Skeletal muscle tissue (tissue), 5 donors: Measurements from ENCODE around the gene ERVH48-1. TPM values are rescaled to one million over a fixed set of nuclear protein-coding genes. Genes with fewer than 3 reads are reported as not detected.
"Not testable (repeated sequence)": the region's sequence is repeated elsewhere in the genome, so short reads cannot be mapped to it uniquely, and the experiment has no call there.

Experiments used
- H3K27ac ChIP-seq: one replicate; pipeline ENCODE4 v1.7.0; 2013; ENCODE audit warnings: mild to moderate bottlenecking, low read depth, low read length, inconsistent platforms
- H3K27me3 ChIP-seq, 3 donors: one replicate each; pipeline ENCODE4 v1.7.0; 2013; ENCODE audit warnings: low read length in 3 of 3; ENCODE audit not compliant: control insufficient read depth in 3 of 3, insufficient read depth in 3 of 3
- H3K36me3 ChIP-seq, 3 donors: one replicate each; pipeline ENCODE4 v1.7.0; 2013; ENCODE audit warnings: low read length in 3 of 3; ENCODE audit not compliant: control insufficient read depth in 3 of 3, insufficient read depth in 3 of 3
- H3K4me1 ChIP-seq, 3 donors: one replicate each; pipeline ENCODE4 v1.7.0; 2013; ENCODE audit warnings: low read length in 3 of 3, mild to moderate bottlenecking in 3 of 3; ENCODE audit not compliant: control insufficient read depth in 3 of 3, insufficient read depth in 3 of 3
- H3K4me3 ChIP-seq, 3 donors: one replicate each; pipeline ENCODE4 v1.7.0; 2013; ENCODE audit warnings: low read length in 3 of 3
- H3K9ac ChIP-seq, 3 donors: one replicate each; pipeline ENCODE4 v1.7.0; 2013; ENCODE audit warnings: low read length in 3 of 3, mild to moderate bottlenecking in 3 of 3, moderate library complexity in 2 of 3, low read depth in 1 of 3
- H3K9me3 ChIP-seq, 3 donors: one replicate each; pipeline ENCODE4 v1.7.0; 2013; ENCODE audit warnings: low read length in 3 of 3; ENCODE audit not compliant: control insufficient read depth in 3 of 3
- small RNA-seq: library from RNA; depleted of rRNA; stranded (forward); fragments of <200 nt; gene quantifications from one replicate; pipeline ENCODE3, GENCODE V24; 2014
- total RNA-seq: library from RNA; depleted of rRNA; stranded (reverse); fragments of >200 nt; gene quantifications from one replicate; pipeline ENCODE4 v1.2.3, GENCODE V29; 2014
- donor health status: Osteomylitis.

ERVH48-1 gene
- total RNA-seq, 1 donor from 2014 or later: not detected

DNA sequence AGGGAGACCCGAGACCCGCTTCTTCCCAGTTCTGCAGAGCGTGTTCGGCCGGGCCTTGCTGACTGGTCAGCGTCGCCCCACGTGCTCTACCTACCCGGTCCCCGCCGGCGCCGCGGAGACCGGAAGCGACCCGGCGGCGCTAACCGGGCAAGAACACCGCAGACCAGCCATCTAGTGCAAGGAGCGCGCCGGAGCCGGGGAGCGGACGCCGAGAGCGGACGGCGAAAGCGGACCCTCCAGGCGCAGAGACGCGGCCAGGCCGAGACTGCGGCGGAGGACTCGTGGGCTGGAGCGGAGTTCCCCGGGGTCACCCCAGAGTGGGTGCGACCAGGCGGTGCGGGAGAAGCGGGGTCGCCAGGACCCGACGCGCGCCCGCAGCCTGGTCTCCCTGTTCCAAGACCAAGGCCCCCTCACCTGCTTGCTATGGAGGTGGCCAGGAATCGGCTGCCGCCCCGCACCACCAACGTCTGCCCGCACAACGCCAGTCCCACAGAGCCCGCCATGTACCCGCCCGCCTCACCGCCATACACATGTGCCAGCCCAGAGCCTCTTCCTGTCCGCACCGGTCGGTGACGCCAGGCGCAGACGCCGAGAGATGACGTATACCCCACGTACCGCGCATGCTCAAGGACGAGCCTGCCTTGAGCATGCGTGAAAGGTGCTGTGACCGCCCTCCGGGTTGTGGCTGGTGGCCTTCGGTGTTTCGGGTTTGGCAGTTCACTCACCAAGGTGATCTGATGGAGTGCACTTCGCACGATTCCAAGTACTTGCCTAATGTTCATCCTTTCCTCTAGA lies 46.2 kb downstream of the ERVH48-1 start, which contains the start of gene WDR4:
Gene WDR4 (minus strand): TSS at position 547 of the 795 bp plus-strand sequence. CDS start 44 bp downstream, at position 503.
- peak within 1 kb of the TSS; percentile 69 for H3K27ac ChIP-seq
- H3K27me3 ChIP-seq: no peaks in the 10 kb centered on the region
- no peaks in the 10 kb centered on the region for H3K9me3 ChIP-seq
- H3K4me1 ChIP-seq: peaks cover 13 to 28% (median 15%) of the 10 kb centered on the region in 3 donors
- H3K36me3 ChIP-seq: peaks cover 3 to 7% (median 4%) of the 10 kb centered on the region in 3 donors
- H3K4me3 ChIP-seq: peak within 1 kb of the TSS; percentile 74 to 99 (median 98)
- peak within 1 kb of the TSS; percentile 77 to 89 (median 89) for H3K9ac ChIP-seq

DNA sequence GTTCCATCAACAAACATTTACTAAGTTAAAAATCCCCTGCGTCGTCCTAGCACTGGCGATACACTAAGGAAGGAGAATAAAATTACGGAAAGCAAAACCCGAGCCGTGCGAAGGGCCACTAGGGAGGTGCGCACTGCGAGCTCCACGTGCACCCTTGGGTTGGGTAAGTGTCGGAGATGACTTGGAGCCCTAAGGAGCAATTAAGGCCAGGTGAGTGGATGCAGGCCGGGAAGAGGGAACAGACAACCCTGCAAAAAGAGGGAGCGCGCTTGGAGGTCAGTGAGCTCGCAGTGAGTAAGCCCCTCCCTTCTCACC lies 46.8 kb downstream of the ERVH48-1 start:
- H3K27ac ChIP-seq: peak overlapping the region; percentile 69
- H3K9ac ChIP-seq: peak overlapping the region; percentile 77 to 89 (median 89)
- peak overlapping the region; percentile 74 to 99 (median 98) for H3K4me3 ChIP-seq
- peaks cover 5 to 10% (median 7%) of the 10 kb centered on the region in 3 donors for H3K36me3 ChIP-seq
- H3K27me3 ChIP-seq: no peaks in the 10 kb centered on the region
- H3K9me3 ChIP-seq: no peaks in the 10 kb centered on the region
- peaks cover 13 to 28% (median 15%) of the 10 kb centered on the region in 3 donors for H3K4me1 ChIP-seq

DNA sequence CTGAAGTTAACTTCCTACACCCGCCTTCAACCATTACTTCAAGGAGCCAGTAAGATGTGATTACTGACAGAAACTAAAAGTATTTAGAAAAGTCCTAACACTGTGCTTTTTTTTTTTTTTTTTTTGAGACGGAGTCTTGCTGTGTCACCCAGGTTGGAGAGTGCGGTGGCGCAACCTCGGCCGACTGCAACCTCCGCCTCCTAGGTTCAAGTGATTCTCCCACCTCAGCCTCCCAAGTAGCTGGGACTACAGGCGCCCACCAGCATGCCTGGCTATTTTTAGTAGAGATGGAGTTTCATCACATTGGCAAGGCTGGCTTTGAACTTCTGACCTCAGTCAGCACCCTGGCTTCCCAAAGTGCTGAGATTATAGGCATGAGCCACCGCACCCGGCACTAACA lies 49.6 kb downstream of the ERVH48-1 start:
- Histone ChIP-seq H3K4me1 (peaks cover 13 to 28% (median 15%) of the 10 kb centered on the region in 3 donors), H3K36me3 (peaks cover 24 to 31% (median 30%) of the 10 kb centered on the region in 3 donors)
- H3K27me3 ChIP-seq, H3K4me3 ChIP-seq, H3K27ac ChIP-seq, H3K9ac ChIP-seq, H3K9me3 ChIP-seq: not testable (repeated sequence)

DNA sequence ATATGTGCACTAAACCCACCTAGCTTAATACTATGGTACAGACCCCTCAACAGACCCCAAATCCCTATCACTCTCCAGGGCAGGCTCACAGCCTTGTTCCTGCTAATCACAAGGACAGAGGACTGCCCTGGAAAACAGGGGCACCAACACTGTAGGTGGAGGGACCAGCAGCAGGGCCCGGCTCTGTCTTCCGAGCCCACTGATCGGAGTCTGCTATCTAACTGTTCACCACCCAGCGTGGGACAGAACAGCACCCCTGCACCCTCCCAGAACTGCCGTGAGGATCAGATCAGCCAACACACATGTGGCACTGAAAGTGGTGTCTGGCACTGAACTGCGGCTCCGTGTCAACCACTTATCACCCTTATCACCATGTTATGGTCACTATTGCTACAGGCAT lies 52.3 kb downstream of the ERVH48-1 start:
- Histone ChIP-seq H3K9ac (no peak overlapping the region), H3K9me3 (no peaks in the 10 kb centered on the region), H3K4me3 (no peak overlapping the region), H3K36me3 (peaks cover 34 to 44% (median 43%) of the 10 kb centered on the region in 3 donors), H3K27ac (no peak overlapping the region), H3K4me1 (peaks cover 2 to 3% (median 2%) of the 10 kb centered on the region in 3 donors), H3K27me3 (no peaks in the 10 kb centered on the region)

DNA sequence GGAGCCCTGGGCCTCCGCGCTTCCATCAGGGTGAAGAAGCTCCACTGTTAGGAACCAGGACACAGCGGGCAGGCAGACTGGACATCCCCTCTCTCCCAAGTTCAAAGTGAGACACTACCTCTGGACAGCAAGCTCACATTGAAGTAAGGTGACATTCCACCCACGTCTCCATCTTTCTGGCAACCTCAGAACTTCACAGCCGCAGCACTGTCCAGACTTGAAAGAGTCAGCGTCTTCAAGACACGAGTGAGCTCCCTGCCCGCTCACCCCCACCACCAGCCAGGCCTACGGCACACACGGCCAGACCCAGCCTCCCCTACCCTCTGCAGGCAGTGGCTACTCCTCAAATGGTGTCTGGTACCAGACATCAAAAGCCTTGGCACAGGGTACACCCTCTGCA lies 57.2 kb downstream of the ERVH48-1 start:
- Histone ChIP-seq H3K27ac (no peak overlapping the region), H3K27me3 (no peaks in the 10 kb centered on the region), H3K9me3 (no peaks in the 10 kb centered on the region), H3K4me1 (peaks cover 5 to 11% (median 8%) of the 10 kb centered on the region in 3 donors), H3K9ac (no peak overlapping the region), H3K4me3 (no peak overlapping the region), H3K36me3 (peaks cover 32 to 42% (median 35%) of the 10 kb centered on the region in 3 donors)

Small RNA genes within 50 kb of the gene (small RNA-seq; reads per million reads assigned to genes)
- gene MIR5692B: not detected

Other genes with a start within 250 kb of the ERVH48-1 start
- 8.4 TPM for gene WDR4, start 46.1 kb downstream of the ERVH48-1 start, total RNA-seq
- gene NDUFV3, start 32.3 kb downstream of the ERVH48-1 start, total RNA-seq: 45.9 TPM
- 8.9 TPM for gene PKNOX1, start 48.9 kb upstream of the ERVH48-1 start, total RNA-seq
- 7.3 TPM for gene CBS, start 150.2 kb upstream of the ERVH48-1 start, total RNA-seq
- gene U2AF1, start 181.9 kb upstream of the ERVH48-1 start, total RNA-seq: 20.9 TPM
- not detected for gene CRYAA, start 243.4 kb upstream of the ERVH48-1 start, total RNA-seq